ENCODE measurements around the gene RAB36. TPM values are rescaled to one million over a fixed set of nuclear protein-coding genes. Genes with fewer than 3 reads are reported as not detected.

The RAB36 gene
- polyA plus RNA-seq, 1 of the 3 experiments (the other 2 are of a cell fraction) = 6.6 TPM

- no peak for TF ChIP-seq SIN3A (IDR thresholded peaks at IDR 0.05; ENCODE audit: borderline replicate concordance, low read depth, low read length)
Measured at GRCh38 chr22:23131931-23132330, 13.3 kb upstream of the RAB36 start (continued).

- Histone ChIP-seq H3K4me2 (no peak overlapping the region), H4K20me1 (ENCODE audit: insufficient read depth) (no peaks in the 10 kb centered on the region), H3K27me3 (ENCODE audit: insufficient read depth) (no peaks in the 10 kb centered on the region), H3K9me2 (no peaks in the 10 kb centered on the region), H3K4me1 (ENCODE audit: control insufficient read depth in 1 of 2, insufficient read depth in 2 of 2, low read depth in 1 of 2, low read length in 1 of 2) (peaks cover 0 to 19% of the 10 kb centered on the region in 2 experiments; a peak in 1 of 4 replicates), H3K27ac (ENCODE audit: low read depth in 2 of 2, low read length in 1 of 2) (no peak overlapping the region), H2AFZ (ENCODE audit: low read depth) (no peak overlapping the region), H3F3A (replicated peaks; ENCODE audit: insufficient read depth) (no peaks in the 10 kb centered on the region), H3K4me3 (ENCODE audit: low read depth in 2 of 2, low read length in 1 of 2) (no peak overlapping the region), H3K36me3 (replicated peaks in 1 of 2; ENCODE audit: control insufficient read depth in 1 of 2, insufficient read depth in 2 of 2, low read length in 1 of 2) (no peaks in the 10 kb centered on the region), H3K79me2 (ENCODE audit: insufficient read depth) (no peaks in the 10 kb centered on the region), H3K9me3 (no peaks in the 10 kb centered on the region), H3K9ac (no peak overlapping the region)
- TF ChIP-seq, protein P1, sequence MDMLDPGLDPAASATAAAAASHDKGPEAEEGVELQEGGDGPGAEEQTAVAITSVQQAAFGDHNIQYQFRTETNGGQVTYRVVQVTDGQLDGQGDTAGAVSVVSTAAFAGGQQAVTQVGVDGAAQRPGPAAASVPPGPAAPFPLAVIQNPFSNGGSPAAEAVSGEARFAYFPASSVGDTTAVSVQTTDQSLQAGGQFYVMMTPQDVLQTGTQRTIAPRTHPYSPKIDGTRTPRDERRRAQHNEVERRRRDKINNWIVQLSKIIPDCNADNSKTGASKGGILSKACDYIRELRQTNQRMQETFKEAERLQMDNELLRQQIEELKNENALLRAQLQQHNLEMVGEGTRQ (IDR thresholded peaks at IDR 0.05; ENCODE audit: borderline replicate concordance, low read depth, low read length) = no peak
- no peak for TF ChIP-seq RFX5 (IDR thresholded peaks at IDR 0.05; ENCODE audit: low read length)
- no peak for TF ChIP-seq NFIC (IDR thresholded peaks at IDR 0.05; ENCODE audit: borderline replicate concordance)
- no peak for TF ChIP-seq MXI1 (IDR thresholded peaks at IDR 0.05; ENCODE audit: low read depth, low read length)
- no peak for DNase-seq
- POLR2A ChIA-PET = interaction anchor here (1.2 kb wide), 1 partner anchor 15 kb away, joined by 3 read pairs; no protein-coding TSS in a partner anchor
- WGBS (ENCODE audit: low lambda C conversion rate) = 79% methylated on average over 5 of the region's 10 CpGs
- CTCF ChIA-PET = interaction anchor here (0.9 to 13.2 kb wide), 8 partner anchors 8 to 710 kb away, joined by 3 to 397 read pairs (median 8); partner anchors contain the start of gene RSPH14
Measured at GRCh38 chr22:23132376-23133091, 12.7 kb upstream of the RAB36 start.

DNA sequence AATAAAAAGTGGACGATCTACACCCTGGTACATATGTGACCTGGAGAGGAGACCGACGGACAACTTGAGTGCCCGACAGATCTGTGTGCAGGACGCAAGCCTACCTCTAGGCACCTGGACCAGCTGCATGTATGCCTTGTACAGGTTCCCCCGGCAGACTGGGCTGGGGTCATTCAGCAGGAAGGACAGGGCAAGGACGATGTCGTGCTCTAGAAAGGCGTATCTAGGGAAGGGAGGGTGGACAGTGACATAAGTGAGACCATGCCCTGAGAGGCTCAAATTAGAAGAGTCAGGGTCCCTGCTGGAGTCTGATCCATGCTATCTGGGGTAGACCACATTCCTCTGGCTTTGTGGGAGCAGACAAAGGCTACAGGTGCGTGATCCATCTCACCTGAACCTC, 11.4 kb upstream of the RAB36 start:
- WGBS (ENCODE audit: low lambda C conversion rate) = 87% methylated on average over 9 of the region's 10 CpGs
- no peak overlapping the region for H3K4me3 ChIP-seq (ENCODE audit: low read depth in 2 of 2, low read length in 1 of 2)
- no peak overlapping the region for H2AFZ ChIP-seq (ENCODE audit: low read depth)
- no peaks in the 10 kb centered on the region for H3K9me2 ChIP-seq
- H3K36me3 ChIP-seq (replicated peaks in 1 of 2; ENCODE audit: control insufficient read depth in 1 of 2, insufficient read depth in 2 of 2, low read length in 1 of 2) = no peaks in the 10 kb centered on the region
- no peak for DNase-seq
- no peaks in the 10 kb centered on the region for H3K79me2 ChIP-seq (ENCODE audit: insufficient read depth)
- H4K20me1 ChIP-seq (ENCODE audit: insufficient read depth) = no peaks in the 10 kb centered on the region
- H3K4me1 ChIP-seq (ENCODE audit: control insufficient read depth in 1 of 2, insufficient read depth in 2 of 2, low read depth in 1 of 2, low read length in 1 of 2) = peaks cover 0 to 8% of the 10 kb centered on the region in 2 experiments; a peak in 1 of 4 replicates
- CTCF ChIA-PET = interaction anchor here (3.3 to 13.2 kb wide), 2 partner anchors 148 to 177 kb away, joined by 10 to 397 read pairs; no protein-coding TSS in a partner anchor
- H3K9ac ChIP-seq = no peak overlapping the region
- no peaks in the 10 kb centered on the region for H3K9me3 ChIP-seq
- no peak overlapping the region for H3K4me2 ChIP-seq
- H3K27ac ChIP-seq (ENCODE audit: low read depth in 2 of 2, low read length in 1 of 2) = no peak overlapping the region
- POLR2A ChIA-PET = interaction anchor here (1.2 kb wide), 1 partner anchor 16 kb away, joined by 3 read pairs; no protein-coding TSS in a partner anchor
- no peaks in the 10 kb centered on the region for H3F3A ChIP-seq (replicated peaks; ENCODE audit: insufficient read depth)
- H3K27me3 ChIP-seq (ENCODE audit: insufficient read depth) = no peaks in the 10 kb centered on the region
- TF ChIP-seq YY1 (IDR thresholded peaks at IDR 0.05; ENCODE audit: low read depth) = no peak
- no peak for TF ChIP-seq FOXM1 (IDR thresholded peaks at IDR 0.05; ENCODE audit: low read depth)
- no peak for TF ChIP-seq TAF1 (IDR thresholded peaks at IDR 0.05; ENCODE audit: borderline replicate concordance, low read depth, low read length)
- TF ChIP-seq POLR2AphosphoS5 (IDR thresholded peaks at IDR 0.05; ENCODE audit: low read depth, low read length) = no peak
- no peak for TF ChIP-seq ZBTB33 (IDR thresholded peaks at IDR 0.05; ENCODE audit: borderline replicate concordance, low read depth)
- TF ChIP-seq NRF1 (IDR thresholded peaks at IDR 0.05; ENCODE audit: low read depth, low read length) = no peak
- no peak for TF ChIP-seq IRF3 (IDR thresholded peaks at IDR 0.05; ENCODE audit: low read depth, low read length)
- TF ChIP-seq JUND (IDR thresholded peaks at IDR 0.05) = no peak
- TF ChIP-seq GATA2 (CRISPR knock-in tag; IDR thresholded peaks at IDR 0.05) = no peak
- TF ChIP-seq SIN3A (IDR thresholded peaks at IDR 0.05; ENCODE audit: borderline replicate concordance, low read depth, low read length) = no peak
- TF ChIP-seq CTCF (IDR thresholded peaks at IDR 0.05) = no peak
- no peak for TF ChIP-seq RAD21 (IDR thresholded peaks at IDR 0.05; ENCODE audit: low read length)
- TF ChIP-seq MAX (IDR thresholded peaks at IDR 0.05; ENCODE audit: low read depth) = no peak
- no peak for TF ChIP-seq EP300 (IDR thresholded peaks at IDR 0.05; ENCODE audit: borderline replicate concordance in 1 of 2, low read depth in 1 of 2, low read length in 1 of 2)
- no peak for TF ChIP-seq FOSL2 (IDR thresholded peaks at IDR 0.05; ENCODE audit: borderline replicate concordance, low read depth)

Measured in SK-N-SH (cell line).